ENCODE data around the gene GET3. TPM values are rescaled to one million over a fixed set of nuclear protein-coding genes. Genes with fewer than 3 reads are reported as not detected.
A peak's percentile ranks its signal among the peaks of the same experiment; 100 is the strongest.

The GET3 gene
- total and polyA plus RNA-seq, 3 experiments from 2014 or later: 72.5 to 101 (median 96.9) TPM

DNA sequence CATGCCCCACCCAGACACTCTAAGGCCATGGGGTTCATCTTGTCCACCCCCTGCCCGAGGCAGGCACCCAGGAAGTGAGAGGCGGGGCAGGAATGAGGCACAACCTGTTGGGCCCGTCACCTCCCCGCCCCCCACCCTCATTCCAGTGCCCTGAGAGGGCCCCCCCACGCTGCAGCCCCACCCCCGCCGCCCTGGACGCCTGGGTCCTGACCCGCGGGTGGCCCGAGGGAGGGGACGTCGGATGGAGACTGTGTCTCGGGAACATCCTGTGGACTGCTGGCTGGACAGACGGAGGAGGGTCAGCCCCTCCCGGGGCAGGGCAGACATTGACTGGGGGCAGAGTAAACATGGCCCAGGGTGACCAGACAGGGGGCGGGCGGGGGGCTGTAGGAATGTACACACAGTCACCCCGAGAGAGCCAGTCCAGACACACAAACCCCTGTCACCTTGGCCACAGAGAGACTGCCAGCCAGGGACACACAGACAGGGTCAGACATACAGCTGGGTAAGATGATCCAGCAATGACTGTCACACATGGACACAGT lies 46.6 kb downstream of the GET3 start:
- POLR2A ChIA-PET: interaction anchor here (0.7 to 2.7 kb wide), 2 partner anchors 8 to 12 kb away, joined by 4 to 140 read pairs; partner anchors contain the start of gene JUNB
- H3K36me3 ChIP-seq (ENCODE audit: insufficient read depth, low read length): no peaks in the 10 kb centered on the region
- H3K4me3 ChIP-seq (ENCODE audit: low read length): no peak overlapping the region
- Mint-ChIP-seq H3K27ac (peak overlapping the region in 5 of 8 donors; percentile 89 to 98 (median 96)), H3K27me3 (peaks cover 0 to 2% of the 10 kb centered on the region in 2 donors), H3K36me3 (peaks cover 0 to 1% (median 0%) of the 10 kb centered on the region in 3 donors), H3K4me3 (peak overlapping the region in 6 of 7 donors; percentile 61 to 87 (median 72)), H3K9me3 (no peaks in the 10 kb centered on the region), H3K4me1 (peaks cover 20 to 36% (median 24%) of the 10 kb centered on the region in 3 donors)
- H3K27ac ChIP-seq (ENCODE audit: low read depth, low read length): peak overlapping the region; percentile 84
- DNase-seq: peak in 1 of 5 donors; percentile 60
- H3K27me3 ChIP-seq (ENCODE audit: insufficient read depth, low read length, poor library complexity, severe bottlenecking): no peaks in the 10 kb centered on the region
- CTCF ChIA-PET: interaction anchor here (1.3 to 16.3 kb wide), 2 partner anchors 13 to 18 kb away, joined by 4 to 483 read pairs; partner anchors contain the start of genes JUNB, PRDX2 and THSD8
- H3K9me3 ChIP-seq (ENCODE audit: low read length): no peaks in the 10 kb centered on the region
- peaks cover 63% of the 10 kb centered on the region for H3K4me1 ChIP-seq (ENCODE audit: insufficient read depth, low read length)

DNA sequence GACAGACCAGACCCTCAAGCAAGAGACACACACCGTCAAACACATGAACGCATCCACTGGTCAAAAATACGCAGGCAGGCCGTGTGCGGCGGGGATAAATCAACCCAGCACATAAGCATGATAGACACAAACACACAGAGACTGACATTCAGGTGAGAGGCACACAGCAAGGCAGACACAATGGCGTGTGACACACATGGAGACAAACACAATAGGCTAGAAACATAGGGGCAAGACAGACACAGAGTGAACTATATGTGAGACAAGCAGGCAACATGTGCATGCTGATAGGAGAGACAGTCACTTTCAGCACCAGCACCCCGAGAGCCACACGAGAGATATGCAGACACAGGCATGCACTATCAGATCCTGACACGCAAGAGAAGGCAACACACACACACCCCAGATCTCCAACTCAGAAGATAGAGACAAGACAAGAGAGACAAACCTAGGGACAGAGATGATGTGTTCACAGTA lies 47.1 kb downstream of the GET3 start:
- no peak overlapping the region for H3K4me3 Mint-ChIP-seq
- peak overlapping the region; percentile 84 for H3K27ac ChIP-seq (ENCODE audit: low read depth, low read length)
- peaks cover 21 to 37% (median 25%) of the 10 kb centered on the region in 3 donors for H3K4me1 Mint-ChIP-seq
- H3K27me3 Mint-ChIP-seq: peaks cover 0 to under 1% of the 10 kb centered on the region in 2 donors
- peaks cover 0 to 1% (median 0%) of the 10 kb centered on the region in 3 donors for H3K36me3 Mint-ChIP-seq
- H3K4me1 ChIP-seq (ENCODE audit: insufficient read depth, low read length): peaks cover 63% of the 10 kb centered on the region
- H3K27ac Mint-ChIP-seq: no peak overlapping the region
- ChIA-PET CTCF (interaction anchor here (1.3 to 16.3 kb wide), 2 partner anchors 12 to 18 kb away, joined by 4 to 483 read pairs; partner anchors contain the start of genes JUNB, PRDX2 and THSD8), POLR2A (no interaction called here)
- no peaks in the 10 kb centered on the region for H3K27me3 ChIP-seq (ENCODE audit: insufficient read depth, low read length, poor library complexity, severe bottlenecking)
- H3K9me3 ChIP-seq (ENCODE audit: low read length): no peaks in the 10 kb centered on the region
- no peaks in the 10 kb centered on the region for H3K36me3 ChIP-seq (ENCODE audit: insufficient read depth, low read length)
- H3K9me3 Mint-ChIP-seq: no peaks in the 10 kb centered on the region
- peak in 2 of 5 donors; percentile 37 to 70 for DNase-seq
- H3K4me3 ChIP-seq (ENCODE audit: low read length): no peak overlapping the region

DNA sequence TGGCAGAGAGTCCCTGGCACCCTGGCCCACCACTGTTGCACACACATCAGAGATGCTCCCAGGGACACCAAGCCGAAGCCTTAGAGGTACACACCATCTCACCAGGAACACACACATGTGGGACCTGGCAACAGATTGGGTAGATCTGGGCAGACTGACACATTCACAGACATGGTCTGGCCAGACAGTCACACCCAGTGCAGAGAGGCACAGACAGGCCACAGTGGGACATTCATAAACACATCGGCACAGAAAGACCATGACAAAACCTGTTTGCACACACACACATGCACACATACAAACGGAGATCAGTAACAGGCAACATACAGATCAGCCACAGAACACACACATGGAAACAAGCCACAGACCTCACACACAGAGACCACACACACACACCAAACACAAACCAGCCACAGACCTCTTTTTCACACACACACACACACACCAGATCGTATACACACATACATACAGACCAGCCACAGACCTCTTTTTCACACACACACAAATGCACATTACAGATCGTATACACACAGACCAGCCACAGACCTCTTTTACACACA lies 47.7 kb downstream of the GET3 start:
- Histone ChIP-seq H3K4me1 (ENCODE audit: insufficient read depth, low read length) (peaks cover 60% of the 10 kb centered on the region), H3K27ac (ENCODE audit: low read depth, low read length) (peak overlapping the region; percentile 84), H3K9me3 (ENCODE audit: low read length) (no peaks in the 10 kb centered on the region), H3K27me3 (ENCODE audit: insufficient read depth, low read length, poor library complexity, severe bottlenecking) (no peaks in the 10 kb centered on the region), H3K4me3 (ENCODE audit: low read length) (no peak overlapping the region), H3K36me3 (ENCODE audit: insufficient read depth, low read length) (no peaks in the 10 kb centered on the region)
- CTCF ChIA-PET: interaction anchor here (0.9 to 4.9 kb wide), 2 partner anchors 8 to 11 kb away, joined by 5 to 35 read pairs; no protein-coding TSS in a partner anchor
- Mint-ChIP-seq H3K9me3 (no peaks in the 10 kb centered on the region), H3K27me3 (no peaks in the 10 kb centered on the region), H3K4me3 (no peak overlapping the region), H3K4me1 (peaks cover 18 to 31% (median 23%) of the 10 kb centered on the region in 3 donors), H3K27ac (no peak overlapping the region), H3K36me3 (peaks cover 0 to 1% (median 0%) of the 10 kb centered on the region in 3 donors)
- DNase-seq: peak in 4 of 5 donors; percentile 46 to 79 (median 72)
- POLR2A ChIA-PET: no interaction called here

DNA sequence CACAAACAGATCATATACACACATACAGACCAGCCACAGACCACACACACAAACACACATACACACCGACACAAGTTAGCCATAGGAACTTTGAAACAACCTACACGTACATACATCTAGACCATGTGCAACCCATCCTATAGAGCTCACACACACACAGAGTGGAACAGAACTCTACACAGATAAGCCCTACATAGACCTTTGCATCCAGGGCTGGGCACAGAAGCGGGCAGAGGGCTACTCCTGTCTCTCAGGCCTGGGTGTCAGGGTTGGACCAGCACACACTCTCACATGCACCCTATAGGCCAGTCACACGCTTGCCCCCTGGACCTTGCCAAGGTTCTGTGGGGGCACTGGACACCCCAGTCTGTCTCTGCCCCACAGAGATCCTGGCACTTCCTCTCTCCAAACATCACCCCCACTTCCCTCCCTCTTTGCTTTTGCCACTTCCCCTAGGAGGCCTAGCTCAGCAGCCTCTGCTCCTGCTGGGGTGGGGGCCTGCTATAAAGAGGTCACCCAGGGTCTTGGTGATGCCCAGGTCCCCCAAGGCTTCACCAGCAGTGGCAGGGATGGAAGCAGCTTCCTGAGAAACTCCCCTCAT lies 48.2 kb downstream of the GET3 start:
- H3K4me3 Mint-ChIP-seq: no peak overlapping the region
- no peak overlapping the region for H3K4me3 ChIP-seq (ENCODE audit: low read length)
- DNase-seq: no peak
- no peaks in the 10 kb centered on the region for H3K9me3 Mint-ChIP-seq
- H3K36me3 Mint-ChIP-seq: peaks cover 0 to 5% (median 0%) of the 10 kb centered on the region in 3 donors
- H3K27ac Mint-ChIP-seq: no peak overlapping the region
- H3K27me3 ChIP-seq (ENCODE audit: insufficient read depth, low read length, poor library complexity, severe bottlenecking): no peaks in the 10 kb centered on the region
- peak overlapping the region; percentile 84 for H3K27ac ChIP-seq (ENCODE audit: low read depth, low read length)
- ChIA-PET CTCF (interaction anchor here (0.9 to 4.9 kb wide), 2 partner anchors 8 to 11 kb away, joined by 5 to 35 read pairs; no protein-coding TSS in a partner anchor), POLR2A (no interaction called here)
- no peaks in the 10 kb centered on the region for H3K36me3 ChIP-seq (ENCODE audit: insufficient read depth, low read length)
- H3K4me1 Mint-ChIP-seq: peaks cover 22 to 33% (median 27%) of the 10 kb centered on the region in 3 donors
- no peaks in the 10 kb centered on the region for H3K9me3 ChIP-seq (ENCODE audit: low read length)
- peaks cover 60% of the 10 kb centered on the region for H3K4me1 ChIP-seq (ENCODE audit: insufficient read depth, low read length)
- H3K27me3 Mint-ChIP-seq: peaks cover 0 to 3% of the 10 kb centered on the region in 2 donors

DNA sequence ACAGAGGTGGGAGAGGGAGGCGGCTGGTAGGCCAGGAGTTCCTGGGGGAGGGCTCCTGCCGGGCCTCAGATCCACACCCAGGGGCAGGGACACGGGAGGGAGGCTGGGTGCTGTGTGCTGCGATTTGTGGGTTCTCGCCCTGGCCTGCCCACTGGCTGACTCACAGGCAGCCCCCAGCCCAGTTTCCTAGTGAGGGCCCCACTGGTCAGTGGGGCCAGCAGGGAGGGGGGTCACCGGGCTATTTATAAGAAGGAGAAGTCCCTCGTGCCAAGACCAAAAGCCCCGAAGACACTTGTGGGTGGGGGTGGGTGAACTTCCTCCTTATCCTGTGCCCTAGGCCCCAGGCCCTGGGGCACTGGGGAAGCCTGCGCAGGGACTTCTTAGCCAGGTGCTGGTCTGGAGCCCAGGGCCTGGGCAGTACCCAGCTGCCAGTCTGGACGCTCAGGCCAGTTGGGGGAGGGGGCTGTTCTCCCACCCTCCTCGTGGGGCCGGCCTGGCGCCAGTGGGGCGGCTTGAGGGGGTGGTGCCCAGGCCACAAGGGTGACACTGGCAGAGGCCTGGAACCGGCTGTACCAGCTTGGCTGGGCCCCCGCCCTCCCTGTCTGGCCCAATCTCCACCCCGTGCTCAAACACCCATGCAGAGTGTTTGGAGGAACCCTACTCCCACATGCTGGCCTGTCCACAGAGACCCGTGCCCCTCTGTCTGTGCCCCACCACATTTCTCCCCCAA lies 49.0 kb downstream of the GET3 start:
- Mint-ChIP-seq H3K27ac (peak overlapping the region in 5 of 8 donors; percentile 44 to 95 (median 81)), H3K4me3 (no peak overlapping the region), H3K9me3 (no peaks in the 10 kb centered on the region), H3K4me1 (peaks cover 28 to 39% (median 32%) of the 10 kb centered on the region in 3 donors), H3K36me3 (peaks cover 0 to 9% (median 0%) of the 10 kb centered on the region in 3 donors), H3K27me3 (peaks cover 0 to 5% of the 10 kb centered on the region in 2 donors)
- Histone ChIP-seq H3K4me3 (ENCODE audit: low read length) (no peak overlapping the region), H3K4me1 (ENCODE audit: insufficient read depth, low read length) (peaks cover 63% of the 10 kb centered on the region), H3K27me3 (ENCODE audit: insufficient read depth, low read length, poor library complexity, severe bottlenecking) (no peaks in the 10 kb centered on the region), H3K36me3 (ENCODE audit: insufficient read depth, low read length) (no peaks in the 10 kb centered on the region), H3K27ac (ENCODE audit: low read depth, low read length) (peak overlapping the region; percentile 48), H3K9me3 (ENCODE audit: low read length) (no peaks in the 10 kb centered on the region)
- ChIA-PET POLR2A (no interaction called here), CTCF (interaction anchor here (2.3 to 4.9 kb wide), 2 partner anchors 9 to 10 kb away, joined by 8 to 35 read pairs; no protein-coding TSS in a partner anchor)
- peak in 1 of 5 donors; percentile 56 for DNase-seq

DNA sequence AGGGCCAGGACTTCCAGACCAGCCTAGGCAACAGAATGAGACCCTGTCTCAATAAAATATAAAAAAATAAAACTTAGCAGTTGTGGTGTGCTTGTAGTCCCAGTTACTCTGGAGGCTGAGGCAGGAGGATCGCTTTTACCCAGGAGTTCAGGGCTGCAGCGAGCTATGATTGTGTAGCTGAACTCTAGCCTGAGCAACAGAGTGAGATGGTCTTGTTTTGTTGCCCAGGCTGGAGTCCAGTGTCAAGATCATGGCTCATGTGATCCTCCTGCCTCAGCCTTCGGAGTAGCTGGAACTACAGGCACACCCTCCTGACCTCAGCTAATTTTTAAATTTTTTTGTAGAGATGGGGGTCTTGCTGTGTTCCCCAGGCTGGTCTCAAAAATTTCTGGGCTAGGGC lies 49.7 kb downstream of the GET3 start:
- no peak overlapping the region for H3K27ac ChIP-seq (ENCODE audit: low read depth, low read length)
- peaks cover 0 to 13% (median 0%) of the 10 kb centered on the region in 3 donors for H3K36me3 Mint-ChIP-seq
- DNase-seq: no peak
- H3K4me3 ChIP-seq (ENCODE audit: low read length): no peak overlapping the region
- POLR2A ChIA-PET: no interaction called here
- H3K27me3 ChIP-seq (ENCODE audit: insufficient read depth, low read length, poor library complexity, severe bottlenecking): no peaks in the 10 kb centered on the region
- H3K4me3 Mint-ChIP-seq: no peak overlapping the region
- peak overlapping the region in 5 of 8 donors; percentile 81 to 99 (median 99) for H3K27ac Mint-ChIP-seq
- no peaks in the 10 kb centered on the region for H3K9me3 ChIP-seq (ENCODE audit: low read length)
- peaks cover 57% of the 10 kb centered on the region for H3K4me1 ChIP-seq (ENCODE audit: insufficient read depth, low read length)
- H3K4me1 Mint-ChIP-seq: peaks cover 23 to 33% (median 26%) of the 10 kb centered on the region in 3 donors
- peaks cover 0 to 10% of the 10 kb centered on the region in 2 donors for H3K27me3 Mint-ChIP-seq
- no peaks in the 10 kb centered on the region for H3K9me3 Mint-ChIP-seq
- no peaks in the 10 kb centered on the region for H3K36me3 ChIP-seq (ENCODE audit: insufficient read depth, low read length)
- CTCF ChIA-PET: interaction anchor here (1.3 to 4.9 kb wide), 3 partner anchors 10 to 12 kb away, joined by 3 to 35 read pairs (median 8); partner anchors contain the start of gene HOOK2

DNA sequence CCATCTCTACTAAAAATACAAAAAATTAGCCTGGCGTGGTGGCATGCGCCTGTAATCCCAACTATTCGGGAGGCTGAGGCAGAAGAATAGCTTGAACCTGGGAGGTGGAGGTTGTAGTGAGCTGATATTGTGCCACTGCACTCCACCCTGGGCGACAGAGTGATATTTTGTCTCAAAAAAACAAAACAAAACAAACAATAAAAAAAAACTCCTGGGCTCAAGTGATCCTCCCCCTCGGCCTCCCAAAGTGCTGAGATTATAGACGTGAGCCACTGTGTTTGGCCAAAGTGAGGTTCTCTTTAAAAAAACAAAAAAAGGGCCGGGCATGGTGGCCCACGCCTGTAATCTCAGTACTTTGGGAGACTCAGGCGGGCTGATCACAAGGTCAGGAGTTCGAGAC lies 50.2 kb downstream of the GET3 start:
- no peak for DNase-seq
- POLR2A ChIA-PET: no interaction called here
- Histone ChIP-seq H3K4me1 (ENCODE audit: insufficient read depth, low read length) (peaks cover 54% of the 10 kb centered on the region), H3K4me3 (ENCODE audit: low read length) (no peak overlapping the region), H3K27ac (ENCODE audit: low read depth, low read length) (no peak overlapping the region), H3K36me3 (ENCODE audit: insufficient read depth, low read length) (peaks cover 1% of the 10 kb centered on the region), H3K27me3 (ENCODE audit: insufficient read depth, low read length, poor library complexity, severe bottlenecking) (no peaks in the 10 kb centered on the region), H3K9me3 (ENCODE audit: low read length) (no peaks in the 10 kb centered on the region)
- CTCF ChIA-PET: interaction anchor here (1.3 to 4.9 kb wide), 3 partner anchors 9 to 13 kb away, joined by 3 to 35 read pairs (median 8); partner anchors contain the start of gene HOOK2
- Mint-ChIP-seq H3K9me3 (no peaks in the 10 kb centered on the region), H3K4me3 (no peak overlapping the region), H3K27ac (peak overlapping the region in 6 of 8 donors; percentile 81 to 99 (median 99)), H3K36me3 (peaks cover 0 to 13% (median 0%) of the 10 kb centered on the region in 3 donors), H3K27me3 (peaks cover 0 to 13% of the 10 kb centered on the region in 2 donors), H3K4me1 (peaks cover 20 to 28% (median 22%) of the 10 kb centered on the region in 3 donors)
